ENCODE results near the gene TGFBRAP1.

GRCh38 chr2:105298017-105298416 lies 31.5 kb downstream of the TGFBRAP1 start:
- TF ChIP-seq CTCF (IDR thresholded peaks at IDR 0.05): no peak
- TF ChIP-seq POLR2A (IDR thresholded peaks at IDR 0.05): no peak

Measured in uterus (tissue), 2 donors.